Activated CD8-positive, alpha-beta memory T cell treated with anti-CD3 and anti-CD28 coated beads, Interleukin-2, amount 10 ng/mL, durations not matched to agents 7 days and 5 days (primary cell): ENCODE data around the gene UBL4B. TPM values are rescaled to one million over a fixed set of nuclear protein-coding genes. Genes with fewer than 3 reads are reported as not detected.

ENCODE experiments used
- ATAC-seq: fragments of 150-1000 bp; cut with Tn5 transposase; one replicate; pipeline ENCODE4 v1.10.0; 2021; ENCODE audit warnings: moderate library complexity
- CTCF ChIA-PET: fragments of 350-600 bp; sonication (Branson Sonifier 250); formaldehyde crosslinking; loops from one replicate; lab custom pipeline; 2021; ENCODE audit warnings: antibody characterized with exemption; lab: Charles Lee
- DNase-seq: peaks from one replicate; pipeline ENCODE4 v3.0.0-alpha.2; 2020
- H3K27ac Mint-ChIP-seq: one replicate; pipeline ENCODE4 v1.8.0; 2021; ENCODE audit warnings: mild to moderate bottlenecking, mixed read lengths
- H3K27me3 Mint-ChIP-seq: one replicate; pipeline ENCODE4 v1.8.0; 2021; ENCODE audit warnings: mixed read lengths
- H3K36me3 Mint-ChIP-seq: one replicate; pipeline ENCODE4 v1.8.0; 2021; ENCODE audit warnings: mild to moderate bottlenecking, mixed read lengths
- H3K4me1 Mint-ChIP-seq: one replicate; pipeline ENCODE4 v1.8.0; 2021; ENCODE audit warnings: mixed read lengths
- H3K4me3 Mint-ChIP-seq: one replicate; pipeline ENCODE4 v1.8.0; 2021; ENCODE audit warnings: mild to moderate bottlenecking, moderate library complexity, mixed read lengths
- H3K9me3 Mint-ChIP-seq: one replicate; pipeline ENCODE4 v1.8.0; 2022; ENCODE audit warnings: low read depth, mixed read lengths
- total RNA-seq, 2 experiments: library from RNA; stranded (reverse); gene quantifications; one replicate each; pipeline ENCODE4 v1.2.3, GENCODE V29; 2021

Gene UBL4B
- total RNA-seq, 2 experiments from 2014 or later: not detected

GRCh38 chr1:110132682-110133081 is 20.4 kb downstream of the UBL4B start:
- Mint-ChIP-seq H3K9me3 (no peaks in the 10 kb centered on the region), H3K4me3 (no peak overlapping the region), H3K27ac (no peak overlapping the region), H3K4me1 (peaks cover 6% of the 10 kb centered on the region), H3K27me3 (peaks cover 71% of the 10 kb centered on the region), H3K36me3 (no peaks in the 10 kb centered on the region)
- CTCF ChIA-PET: interaction anchor here (1.0 kb wide), 1 partner anchor 16 kb away, joined by 4 read pairs; no protein-coding TSS in a partner anchor
- no peak for ATAC-seq
- no peak for DNase-seq

GRCh38 chr1:110133436-110133835 is 21.2 kb downstream of the UBL4B start:
- Mint-ChIP-seq H3K27me3 (peaks cover 75% of the 10 kb centered on the region), H3K4me3 (no peak overlapping the region), H3K4me1 (peaks cover 6% of the 10 kb centered on the region), H3K9me3 (no peaks in the 10 kb centered on the region), H3K36me3 (no peaks in the 10 kb centered on the region), H3K27ac (no peak overlapping the region)
- ATAC-seq: no peak
- CTCF ChIA-PET: no interaction called here
- no peak for DNase-seq

GRCh38 chr1:110134050-110134595 is 21.9 kb downstream of the UBL4B start:
- CTCF ChIA-PET: interaction anchor here (1.1 kb wide), 1 partner anchor 179 kb away, joined by 3 read pairs; no protein-coding TSS in a partner anchor

GRCh38 chr1:110135246-110135645 is 23.0 kb downstream of the UBL4B start:
- CTCF ChIA-PET: no interaction called here
- Mint-ChIP-seq H3K4me1 (peaks cover 6% of the 10 kb centered on the region), H3K27ac (no peak overlapping the region), H3K36me3 (no peaks in the 10 kb centered on the region), H3K27me3 (peaks cover 73% of the 10 kb centered on the region), H3K9me3 (no peaks in the 10 kb centered on the region), H3K4me3 (no peak overlapping the region)
- ATAC-seq: no peak
- no peak for DNase-seq

More at GRCh38 chr1:110134050-110134595, 21.9 kb downstream of the UBL4B start:
- H3K9me3 Mint-ChIP-seq: no peaks in the 10 kb centered on the region
- H3K27ac Mint-ChIP-seq: no peak overlapping the region
- no peaks in the 10 kb centered on the region for H3K36me3 Mint-ChIP-seq
- ATAC-seq (no peak), DNase-seq (no peak)
- peaks cover 6% of the 10 kb centered on the region for H3K4me1 Mint-ChIP-seq
- peaks cover 75% of the 10 kb centered on the region for H3K27me3 Mint-ChIP-seq
- H3K4me3 Mint-ChIP-seq: no peak overlapping the region

- Mint-ChIP-seq H3K27me3 (peaks cover 71% of the 10 kb centered on the region), H3K4me3 (no peak overlapping the region), H3K4me1 (peaks cover 6% of the 10 kb centered on the region), H3K36me3 (no peaks in the 10 kb centered on the region), H3K9me3 (no peaks in the 10 kb centered on the region), H3K27ac (no peak overlapping the region)
- ATAC-seq (no peak), DNase-seq (no peak)
- CTCF ChIA-PET: no interaction called here
These were observed 23.4 kb downstream of the UBL4B start for GRCh38 chr1:110135666-110136065.

- CTCF ChIA-PET: no interaction called here
- Mint-ChIP-seq H3K27me3 (peaks cover 67% of the 10 kb centered on the region), H3K4me1 (peaks cover 6% of the 10 kb centered on the region), H3K4me3 (no peak overlapping the region), H3K27ac (no peak overlapping the region), H3K36me3 (no peaks in the 10 kb centered on the region), H3K9me3 (no peaks in the 10 kb centered on the region)
- DNase-seq (peak; percentile 59), ATAC-seq (no peak)
These were observed 24.7 kb downstream of the UBL4B start for GRCh38 chr1:110136911-110137310.

GRCh38 chr1:110138956-110139355 is 26.7 kb downstream of the UBL4B start:
- H3K36me3 Mint-ChIP-seq: no peaks in the 10 kb centered on the region
- H3K27ac Mint-ChIP-seq: no peak overlapping the region
- no peaks in the 10 kb centered on the region for H3K9me3 Mint-ChIP-seq
- no peak for DNase-seq
- H3K4me3 Mint-ChIP-seq: no peak overlapping the region
- CTCF ChIA-PET: no interaction called here
- no peak for ATAC-seq
- H3K4me1 Mint-ChIP-seq: peaks cover 6% of the 10 kb centered on the region
- H3K27me3 Mint-ChIP-seq: peaks cover 65% of the 10 kb centered on the region

- CTCF ChIA-PET: interaction anchor here (0.8 to 1.7 kb wide), 2 partner anchors 8 to 53 kb away, joined by 3 to 4 read pairs; no protein-coding TSS in a partner anchor
- Mint-ChIP-seq H3K27ac (no peak overlapping the region), H3K27me3 (peaks cover 20% of the 10 kb centered on the region), H3K9me3 (no peaks in the 10 kb centered on the region), H3K36me3 (no peaks in the 10 kb centered on the region), H3K4me3 (no peak overlapping the region), H3K4me1 (peaks cover 4% of the 10 kb centered on the region)
- ATAC-seq (no peak), DNase-seq (no peak)
These were observed 32.1 kb downstream of the UBL4B start for GRCh38 chr1:110144366-110144765.

GRCh38 chr1:110148961-110149360 is 36.7 kb downstream of the UBL4B start:
- no peaks in the 10 kb centered on the region for H3K9me3 Mint-ChIP-seq
- no peak for DNase-seq
- H3K4me3 Mint-ChIP-seq: no peak overlapping the region
- H3K27me3 Mint-ChIP-seq: peaks cover 27% of the 10 kb centered on the region
- no peak overlapping the region for H3K27ac Mint-ChIP-seq
- H3K36me3 Mint-ChIP-seq: no peaks in the 10 kb centered on the region
- CTCF ChIA-PET: interaction anchor here (1.3 kb wide), 1 partner anchor 44 kb away, joined by 3 read pairs; no protein-coding TSS in a partner anchor
- no peak for ATAC-seq
- H3K4me1 Mint-ChIP-seq: peaks cover 4% of the 10 kb centered on the region

- Mint-ChIP-seq H3K9me3 (no peaks in the 10 kb centered on the region), H3K27ac (no peak within 1 kb of the TSS), H3K4me1 (no peaks in the 10 kb centered on the region), H3K36me3 (no peaks in the 10 kb centered on the region), H3K27me3 (peaks cover 43% of the 10 kb centered on the region), H3K4me3 (no peak within 1 kb of the TSS)
- CTCF ChIA-PET: interaction anchor here (1.0 kb wide), 1 partner anchor 69 kb away, joined by 3 read pairs; no protein-coding TSS in a partner anchor
- ATAC-seq (peak; percentile 45), DNase-seq (no peak)
These were observed 38.3 kb downstream of the UBL4B start, which contains the start of gene SLC6A17 for GRCh38 chr1:110150330-110151174. SLC6A17 (plus strand) TSS chr1:110150494; CDS start chr1:110166930, 16,436 bp downstream.

GRCh38 chr1:110151175-110151669 is 39.0 kb downstream of the UBL4B start:
- Mint-ChIP-seq H3K27me3 (peaks cover 45% of the 10 kb centered on the region), H3K4me1 (no peaks in the 10 kb centered on the region), H3K36me3 (no peaks in the 10 kb centered on the region), H3K4me3 (no peak overlapping the region), H3K27ac (no peak overlapping the region), H3K9me3 (no peaks in the 10 kb centered on the region)
- CTCF ChIA-PET: interaction anchor here (1.0 kb wide), 1 partner anchor 70 kb away, joined by 3 read pairs; no protein-coding TSS in a partner anchor
- DNase-seq: no peak
- ATAC-seq: no peak

GRCh38 chr1:110152133-110152785 is 40.0 kb downstream of the UBL4B start:
- Mint-ChIP-seq H3K4me1 (no peaks in the 10 kb centered on the region), H3K9me3 (no peaks in the 10 kb centered on the region), H3K27me3 (peaks cover 55% of the 10 kb centered on the region), H3K4me3 (no peak overlapping the region), H3K27ac (no peak overlapping the region), H3K36me3 (no peaks in the 10 kb centered on the region)
- ATAC-seq (no peak), DNase-seq (no peak)
- CTCF ChIA-PET: interaction anchor here (1.2 kb wide), 1 partner anchor 8 kb away, joined by 3 read pairs; no protein-coding TSS in a partner anchor

GRCh38 chr1:110153407-110153950 is 41.2 kb downstream of the UBL4B start:
- no peak overlapping the region for H3K4me3 Mint-ChIP-seq
- CTCF ChIA-PET: no interaction called here
- no peaks in the 10 kb centered on the region for H3K36me3 Mint-ChIP-seq
- no peaks in the 10 kb centered on the region for H3K4me1 Mint-ChIP-seq
- DNase-seq: no peak
- H3K27ac Mint-ChIP-seq: no peak overlapping the region
- H3K27me3 Mint-ChIP-seq: peaks cover 58% of the 10 kb centered on the region
- H3K9me3 Mint-ChIP-seq: no peaks in the 10 kb centered on the region
- no peak for ATAC-seq
